GM11168 (cell line): Measurements from ENCODE around the gene EFEMP2.

ENCODE experiments used
- in situ Hi-C: fragments of 300-500 bp; cut with MboI; formaldehyde crosslinking; loops from one replicate; pipeline ENCODE4 v1.12.0; 2022; ENCODE audit warnings: low sequenced_read_pairs; ENCODE audit not compliant: unreplicated experiment

Gene EFEMP2

DNA sequence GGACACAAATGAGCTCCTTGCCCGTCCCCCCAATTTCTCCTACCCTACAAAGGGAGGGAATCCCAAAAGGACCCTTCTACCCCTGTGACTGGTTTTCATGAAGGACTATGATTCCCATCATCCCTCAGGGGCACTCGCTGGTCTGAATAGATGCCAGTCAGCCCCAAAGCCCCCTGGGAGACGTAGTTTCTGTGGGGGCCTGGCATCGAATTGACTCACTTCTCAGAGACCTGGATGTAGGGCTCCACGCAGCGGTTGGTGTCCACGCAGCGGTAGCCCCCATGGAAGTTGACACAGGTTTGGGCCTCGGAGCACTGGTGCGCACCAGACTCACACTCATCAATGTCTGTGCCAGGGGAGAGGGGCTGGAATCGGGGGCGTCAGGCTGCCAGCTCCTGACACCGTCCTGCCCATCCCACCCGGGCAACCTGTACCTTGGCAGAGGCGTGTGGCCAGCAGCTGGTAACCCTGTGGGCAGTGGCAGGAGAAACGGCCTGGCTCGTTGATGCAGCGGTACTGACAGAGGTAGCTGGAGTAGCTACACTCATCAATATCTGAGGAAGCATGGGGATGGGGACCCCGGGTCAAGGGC, 4.4 kb downstream of the EFEMP2 start:
- in situ Hi-C loops: no loop called here

DNA sequence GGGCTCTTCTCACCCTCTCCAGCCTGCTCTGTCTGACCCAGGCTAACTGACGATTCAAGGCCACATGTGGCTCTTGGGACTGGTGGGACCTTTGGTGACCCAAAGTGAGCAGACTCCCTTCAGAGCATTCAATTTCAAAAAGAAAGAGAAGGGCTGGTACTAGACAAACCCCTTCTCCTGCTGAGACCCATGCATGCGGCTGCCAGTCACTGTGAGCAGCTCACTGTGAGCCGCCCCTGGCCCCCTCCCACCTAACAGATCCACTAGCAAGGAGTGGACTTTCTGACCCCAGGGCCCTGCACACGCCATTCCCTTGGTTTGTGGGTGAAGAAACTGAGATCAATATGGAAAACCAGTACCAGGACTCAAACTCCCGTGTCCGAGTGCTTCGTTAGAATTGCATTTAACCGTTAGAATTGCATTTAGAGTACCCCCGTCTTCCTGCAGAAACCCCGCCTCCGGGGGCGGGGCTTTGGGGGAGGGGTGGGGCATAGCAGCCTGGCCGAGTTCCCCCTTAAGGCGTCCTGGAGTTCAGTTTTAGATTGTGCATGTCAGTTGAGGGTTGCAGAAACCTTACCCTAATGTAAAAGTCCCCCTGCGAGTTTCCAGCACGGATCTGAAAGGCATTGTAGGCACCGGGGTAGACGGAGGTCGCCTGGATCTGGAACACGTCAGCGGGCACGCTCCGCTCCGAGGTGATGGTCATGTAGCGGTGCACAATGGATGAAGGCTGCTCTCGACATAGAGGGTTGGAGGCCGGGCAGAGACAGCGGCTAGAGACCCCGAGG, 5.1 kb downstream of the EFEMP2 start:
- in situ Hi-C loops: no loop called here

DNA sequence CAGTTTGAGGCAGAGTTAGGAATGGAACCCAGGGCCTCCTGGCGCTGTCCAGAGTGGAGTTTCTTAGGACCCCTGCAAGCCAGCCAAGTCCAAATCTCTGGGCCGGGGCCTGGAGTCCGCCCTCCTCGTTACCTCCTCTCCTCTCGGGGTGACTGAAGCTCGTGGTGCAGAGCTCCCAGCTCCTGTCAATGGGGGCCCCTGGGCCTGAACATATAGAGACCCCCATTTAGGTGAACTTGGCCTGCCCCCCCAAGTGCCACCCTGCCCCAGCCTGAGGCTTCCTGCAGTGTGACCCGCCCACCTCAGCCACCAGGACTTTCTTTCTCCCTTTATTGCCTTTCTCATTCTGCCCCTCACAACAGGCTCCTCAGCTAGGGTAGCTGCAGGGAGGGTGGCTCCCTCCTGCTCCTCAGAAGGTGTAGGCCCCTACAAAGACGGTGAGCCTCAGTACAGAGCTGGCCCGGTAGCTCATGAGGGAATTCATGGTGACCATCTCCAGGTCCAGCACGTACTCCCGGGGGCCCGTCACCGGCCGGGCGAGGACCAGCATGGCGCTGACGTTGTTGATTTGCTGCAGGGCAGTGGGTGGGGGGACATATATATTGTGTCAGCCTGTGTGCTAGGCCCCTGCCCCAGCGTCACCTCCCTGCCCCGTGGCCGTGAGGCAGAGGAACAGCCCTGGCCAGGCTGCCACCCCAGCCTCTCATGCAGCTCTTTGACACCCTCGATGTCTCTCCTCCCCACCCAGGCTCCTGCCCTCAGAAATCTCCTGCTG, 5.9 kb downstream of the EFEMP2 start:
- in situ Hi-C loops: no loop called here

DNA sequence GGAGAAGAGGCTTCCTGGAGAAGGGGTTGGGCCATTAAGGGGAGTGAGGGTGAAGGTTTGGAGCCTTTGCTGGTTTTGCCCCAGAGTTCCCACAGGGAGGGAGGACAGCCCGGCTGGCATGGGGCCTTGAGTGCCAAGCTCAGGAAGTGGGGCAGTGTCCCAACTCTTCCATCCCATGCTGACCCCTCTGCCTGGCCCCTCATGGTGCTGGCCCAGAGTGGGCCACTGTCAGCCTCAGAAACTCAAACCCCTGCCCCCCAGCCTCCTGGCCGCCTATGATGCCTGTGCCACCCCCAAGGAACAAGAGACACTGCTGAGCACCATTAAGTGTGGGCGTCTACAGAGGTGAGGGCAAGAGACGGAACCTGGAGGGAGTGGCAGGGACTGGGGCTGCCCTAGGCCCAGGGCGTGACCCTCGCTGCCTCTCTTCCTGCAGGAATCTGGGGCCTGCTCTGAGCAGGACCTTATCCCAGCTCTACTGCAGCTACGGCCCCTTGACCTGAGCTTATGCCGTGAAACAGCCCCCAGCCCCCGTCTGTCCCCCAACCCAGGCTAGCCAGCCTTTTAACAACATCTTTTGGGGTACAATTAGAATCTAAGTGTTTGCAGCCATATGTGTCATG, 6.9 kb downstream of the EFEMP2 start:
- in situ Hi-C loops: no loop called here

DNA sequence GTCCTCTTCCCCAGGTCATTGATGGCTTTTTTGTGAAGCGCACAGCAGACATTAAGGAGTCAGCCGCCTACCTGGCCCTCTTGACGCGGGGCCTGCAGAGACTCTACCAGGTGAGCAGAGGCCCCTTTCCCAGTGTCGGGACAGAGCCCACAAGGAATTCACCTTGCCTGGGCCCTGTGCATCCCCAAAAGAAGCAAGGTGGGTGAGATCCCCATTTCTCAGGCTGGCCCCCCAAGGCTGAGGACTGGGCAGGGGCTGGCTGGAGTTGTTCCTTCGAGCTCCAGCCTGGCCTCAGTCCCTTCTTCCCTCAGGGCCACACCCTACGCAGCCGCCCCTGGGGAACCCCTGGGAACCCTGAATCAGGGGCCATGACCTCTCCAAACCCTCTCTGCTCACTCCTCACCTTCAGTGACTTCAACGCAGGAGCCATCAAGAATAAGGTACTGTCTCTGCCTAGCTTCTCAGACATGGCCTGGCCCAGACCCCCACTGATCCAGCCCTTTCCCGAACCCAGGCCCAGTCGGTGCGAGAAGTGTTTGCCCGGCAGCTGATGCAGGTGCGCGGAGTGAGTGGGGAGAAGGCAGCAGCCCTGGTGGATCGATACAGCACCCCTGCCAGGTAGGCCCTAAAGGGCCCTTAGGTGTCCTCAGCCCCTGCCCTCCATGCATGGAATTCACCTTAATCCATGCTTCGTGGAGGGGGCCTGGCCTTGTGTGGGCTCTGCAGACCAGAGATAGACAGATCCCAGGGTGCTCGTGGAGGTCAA, 7.7 kb downstream of the EFEMP2 start:
- in situ Hi-C loops: no loop called here

DNA sequence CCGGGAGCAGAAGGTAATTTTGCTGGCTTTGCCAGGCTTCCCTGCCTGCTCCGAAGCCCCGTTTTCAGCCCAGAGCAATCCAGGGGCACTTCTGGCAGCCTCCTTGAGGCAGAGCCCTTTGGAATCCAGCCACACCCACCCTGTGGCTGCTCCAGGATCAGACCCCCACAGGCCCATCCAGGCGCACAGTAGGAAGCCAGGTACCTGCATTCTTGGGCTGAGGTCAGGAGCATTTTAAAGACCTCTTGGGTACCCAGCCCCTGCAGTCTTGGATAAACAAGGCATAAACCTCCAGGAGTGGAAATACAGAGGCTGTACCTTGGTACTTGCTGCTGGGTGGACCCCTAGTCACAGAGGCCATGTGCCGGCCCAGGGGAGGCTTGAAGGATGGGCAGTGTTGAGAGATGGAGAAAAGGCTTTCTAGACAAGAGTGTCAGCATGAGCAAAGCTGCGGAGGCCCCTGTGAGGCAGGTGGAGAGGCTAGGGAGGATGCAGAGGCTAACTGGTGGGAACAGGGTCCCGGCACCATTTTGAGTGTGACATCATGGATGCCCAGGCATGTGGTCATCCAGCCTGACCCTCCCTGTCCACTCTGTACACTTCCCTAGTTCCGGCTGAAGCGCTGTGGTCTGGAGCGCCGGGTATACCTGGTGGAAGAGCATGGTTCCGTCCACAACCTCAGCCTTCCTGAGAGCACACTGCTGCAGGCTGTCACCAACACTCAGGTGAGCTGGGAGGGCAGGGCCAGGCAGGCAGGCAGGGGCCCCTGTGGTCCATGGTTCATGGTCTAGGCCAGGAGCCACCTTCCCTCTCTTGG, 8.5 kb downstream of the EFEMP2 start:
- in situ Hi-C loops: no loop called here

DNA sequence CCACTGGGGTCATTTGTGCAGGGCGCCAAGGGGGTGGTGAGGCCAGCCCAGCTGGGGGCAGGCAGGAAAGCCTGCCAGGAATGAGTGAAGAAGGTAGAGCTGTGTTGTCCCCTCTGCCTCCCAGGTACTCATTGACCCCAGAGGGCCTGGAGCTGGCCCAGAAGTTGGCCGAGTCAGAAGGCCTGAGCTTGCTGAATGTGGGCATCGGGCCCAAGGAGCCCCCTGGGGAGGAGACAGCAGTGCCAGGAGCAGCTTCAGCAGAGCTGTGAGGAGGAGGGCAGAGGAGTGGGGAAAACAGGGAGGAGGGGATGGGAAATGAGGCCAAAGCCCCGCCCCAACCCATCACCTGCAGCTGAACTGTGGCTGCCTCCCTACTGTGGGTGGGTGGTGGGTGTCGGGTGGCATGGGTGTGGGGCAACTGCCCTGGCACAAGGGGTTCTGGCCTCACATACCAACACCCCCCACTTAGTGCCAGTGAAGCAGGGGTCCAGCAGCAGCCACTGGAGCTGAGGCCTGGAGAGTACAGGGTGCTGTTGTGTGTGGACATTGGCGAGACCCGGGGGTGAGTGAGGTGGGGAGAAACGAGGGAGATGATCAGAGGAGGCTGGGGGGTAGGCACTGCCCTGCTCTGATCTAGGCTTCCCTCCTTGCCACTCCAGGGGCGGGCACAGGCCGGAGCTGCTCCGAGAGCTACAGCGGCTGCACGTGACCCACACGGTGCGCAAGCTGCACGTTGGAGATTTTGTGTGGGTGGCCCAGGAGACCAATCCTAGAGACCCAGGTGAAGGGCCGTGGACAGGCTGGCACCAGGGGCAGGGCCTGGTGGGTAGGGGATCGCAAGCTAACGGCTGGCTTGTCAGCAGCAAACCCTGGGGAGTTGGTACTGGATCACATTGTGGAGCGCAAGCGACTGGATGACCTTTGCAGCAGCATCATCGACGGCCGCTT, 9.4 kb downstream of the EFEMP2 start:
- in situ Hi-C loops: no loop called here

DNA sequence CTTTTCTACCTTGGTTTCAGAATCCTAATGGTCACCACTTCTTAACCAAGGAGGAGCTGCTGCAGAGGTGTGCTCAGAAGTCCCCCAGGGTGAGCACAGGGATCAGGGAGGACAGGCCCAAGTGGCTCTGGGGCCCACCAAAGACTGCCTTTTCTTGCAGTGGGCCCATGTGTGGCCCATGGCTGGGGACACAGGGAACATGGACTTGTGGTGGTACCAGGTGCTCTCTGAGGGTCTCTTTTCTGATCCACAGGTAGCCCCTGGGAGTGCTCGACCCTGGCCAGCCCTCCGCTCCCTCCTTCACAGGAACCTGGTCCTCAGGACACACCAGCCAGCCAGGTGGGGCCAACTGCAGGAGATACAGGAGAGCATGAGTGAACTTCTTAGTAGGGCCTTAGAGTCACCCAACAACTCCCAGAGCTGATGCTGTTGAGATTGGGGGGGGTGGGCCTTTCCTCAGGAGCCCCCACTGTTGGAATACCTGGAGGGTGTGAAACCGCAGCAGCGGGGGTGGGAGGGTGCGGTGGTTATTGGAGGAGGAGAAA, 10.3 kb downstream of the EFEMP2 start:
- in situ Hi-C loops: no loop called here

DNA sequence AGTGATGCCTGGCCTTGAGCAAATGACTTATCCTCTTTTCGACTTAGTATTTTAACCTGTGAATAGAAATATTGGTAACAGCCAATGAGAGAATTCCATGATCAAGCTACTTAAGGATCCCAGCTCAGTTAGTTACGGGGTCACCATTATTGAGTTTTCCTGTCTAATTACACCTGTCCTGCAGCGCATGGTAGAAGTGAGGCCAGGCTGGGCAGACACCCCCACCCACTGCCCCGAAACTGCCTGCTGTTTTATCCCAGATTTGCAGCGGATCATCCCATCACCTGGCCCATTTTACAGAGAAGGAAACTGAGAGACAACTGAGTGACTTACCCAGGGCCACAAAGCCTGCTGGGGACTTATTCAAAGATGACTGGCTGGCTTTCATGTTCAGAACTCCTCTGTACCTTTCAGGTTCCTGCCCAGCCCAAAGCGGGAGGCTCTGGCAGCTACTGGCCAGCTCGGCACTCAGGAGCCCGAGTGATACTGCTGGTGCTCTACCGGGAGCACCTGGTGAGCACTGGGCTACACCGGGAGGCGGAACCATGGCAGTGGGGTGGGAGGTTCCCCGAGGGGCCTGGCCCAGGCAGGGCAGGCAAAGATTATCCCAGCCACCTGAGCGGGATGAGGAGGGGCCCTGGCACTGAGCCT, 10.9 kb downstream of the EFEMP2 start:
- in situ Hi-C loops: no loop called here

DNA sequence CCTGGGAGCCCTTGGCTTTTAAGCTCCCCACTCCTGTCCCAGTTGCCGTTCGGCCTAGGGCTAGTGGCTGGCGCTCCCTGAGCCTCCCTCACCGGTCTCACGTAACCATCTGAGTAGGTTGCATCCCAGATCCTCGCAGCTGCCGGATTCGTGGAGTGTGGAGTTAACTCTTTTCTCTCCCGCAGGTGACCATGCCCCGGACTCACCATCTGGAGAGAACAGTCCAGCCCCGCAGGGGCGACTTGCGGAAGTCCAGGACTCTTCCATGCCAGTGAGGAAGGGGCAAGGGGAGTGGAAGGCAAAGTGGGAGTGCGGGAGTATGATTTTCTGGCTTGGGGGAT, 11.5 kb downstream of the EFEMP2 start:
- in situ Hi-C loops: no loop called here

DNA sequence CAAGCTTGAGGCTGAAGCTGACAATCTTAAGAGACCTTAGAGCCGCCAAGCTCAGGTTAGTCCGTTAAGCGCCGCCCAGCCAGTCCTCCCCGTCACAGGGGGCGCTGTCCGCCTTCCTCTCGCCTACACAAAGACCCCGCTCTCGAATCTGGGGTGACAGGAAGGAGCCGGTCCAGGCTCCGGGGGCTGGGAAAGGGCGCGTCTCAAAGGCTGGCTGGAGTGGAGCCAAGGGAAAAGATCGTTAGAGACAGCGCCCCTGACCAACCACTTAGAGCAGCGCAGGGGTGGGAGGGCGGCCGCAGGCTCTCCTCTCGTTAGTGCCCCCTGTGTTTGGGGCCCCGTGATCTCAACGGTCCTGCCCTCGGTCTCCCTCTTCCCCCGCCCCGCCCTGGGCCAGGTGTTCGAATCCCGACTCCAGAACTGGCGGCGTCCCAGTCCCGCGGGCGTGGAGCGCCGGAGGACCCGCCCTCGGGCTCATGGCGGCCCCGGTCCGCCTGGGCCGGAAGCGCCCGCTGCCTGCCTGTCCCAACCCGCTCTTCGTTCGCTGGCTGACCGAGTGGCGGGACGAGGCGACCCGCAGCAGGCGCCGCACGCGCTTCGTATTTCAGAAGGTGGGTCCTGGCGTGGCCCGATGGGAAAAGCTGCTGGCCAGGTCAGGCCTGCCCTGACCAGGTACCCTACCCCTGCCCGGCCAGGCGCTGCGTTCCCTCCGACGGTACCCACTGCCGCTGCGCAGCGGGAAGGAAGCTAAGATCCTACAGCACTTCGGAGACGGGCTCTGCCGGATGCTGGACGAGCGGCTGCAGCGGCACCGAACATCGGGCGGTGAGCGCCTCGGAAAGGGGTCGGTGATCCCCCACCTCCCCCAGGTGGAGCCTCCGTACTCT, 12.1 kb downstream of the EFEMP2 start, which contains the start of gene MUS81:
MUS81 (plus strand) TSS at position 156 of the 887 bp plus-strand sequence; CDS start at position 477, 321 bp downstream.
- in situ Hi-C loops: no loop called here

DNA sequence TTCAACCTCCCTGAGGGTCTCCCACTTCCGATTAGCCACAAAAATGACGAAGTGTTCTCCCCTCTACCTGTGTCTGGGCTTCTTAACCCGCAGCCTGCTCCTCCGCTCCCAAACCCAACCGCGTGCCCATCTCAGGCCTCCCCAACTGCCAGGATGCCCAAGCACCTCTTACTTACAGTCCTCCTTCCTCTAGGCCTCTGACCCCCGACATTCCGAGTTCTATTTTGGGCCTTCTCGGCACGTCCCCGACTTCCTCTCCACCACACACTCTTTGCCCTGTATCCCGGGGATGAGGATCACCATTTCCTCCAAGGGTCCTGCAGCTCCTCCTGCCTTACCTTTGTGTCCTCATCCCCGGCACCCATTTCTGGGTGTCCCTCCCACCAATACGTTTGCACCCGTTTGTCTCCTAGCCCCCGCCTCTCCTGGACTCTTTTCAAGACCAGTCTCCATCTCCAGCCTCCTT, 12.8 kb downstream of the EFEMP2 start:
- in situ Hi-C loops: no loop called here

DNA sequence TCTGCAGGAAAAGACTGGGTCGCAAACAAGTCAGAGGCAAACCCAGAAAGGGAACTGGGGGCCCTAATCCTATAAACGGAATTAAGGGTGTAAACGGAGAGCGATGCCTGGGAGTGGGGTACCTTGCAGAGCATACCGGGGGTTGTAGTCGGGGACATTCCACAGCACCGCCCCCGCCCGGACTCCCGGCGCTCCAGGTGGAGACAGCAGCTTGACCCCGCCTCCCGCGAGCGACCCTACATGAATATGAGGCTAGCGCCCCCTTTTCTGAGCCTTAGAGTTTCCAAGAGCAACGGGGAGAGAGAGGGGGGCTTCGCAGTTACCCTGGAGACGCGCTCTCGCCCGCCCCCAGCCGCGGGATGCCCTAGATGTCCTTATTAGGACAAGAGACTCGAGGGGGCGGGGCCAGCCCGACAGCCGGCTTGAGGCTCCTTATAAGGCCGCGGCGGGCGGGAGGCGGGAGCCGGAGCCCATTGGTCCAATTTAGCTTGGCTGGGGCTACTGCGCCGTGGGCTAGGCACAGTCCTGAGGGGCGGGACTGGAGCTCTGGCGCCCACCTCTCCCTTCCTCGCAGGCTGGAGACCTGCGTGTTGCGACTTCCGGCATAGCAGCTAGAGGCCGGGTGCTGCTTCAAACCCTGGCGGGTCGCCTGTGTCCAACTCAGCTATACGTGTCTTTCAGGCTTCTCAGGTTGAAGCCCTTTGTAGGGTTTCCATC, 13.3 kb downstream of the EFEMP2 start:
- in situ Hi-C loops: no loop called here

DNA sequence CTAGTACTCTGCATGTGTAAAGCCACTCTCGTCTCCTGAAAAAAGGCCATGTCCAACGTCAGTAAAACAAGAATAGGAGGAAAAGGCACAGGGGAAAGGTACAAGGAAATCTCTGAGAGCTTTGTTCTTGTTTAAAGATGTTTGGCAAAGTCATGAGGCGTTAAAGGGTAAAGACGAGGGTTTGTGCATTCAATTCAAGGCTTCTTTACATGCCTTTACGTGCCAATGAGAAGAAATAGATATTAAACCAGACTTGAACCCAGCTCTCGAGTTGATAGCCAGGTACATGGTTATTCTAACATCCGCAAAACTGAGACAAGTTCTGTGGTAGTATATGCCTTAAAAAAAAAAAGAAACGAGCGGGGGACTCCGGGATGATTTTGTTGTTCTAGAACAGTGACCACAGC, 13.9 kb downstream of the EFEMP2 start:
- in situ Hi-C loops: no loop called here

DNA sequence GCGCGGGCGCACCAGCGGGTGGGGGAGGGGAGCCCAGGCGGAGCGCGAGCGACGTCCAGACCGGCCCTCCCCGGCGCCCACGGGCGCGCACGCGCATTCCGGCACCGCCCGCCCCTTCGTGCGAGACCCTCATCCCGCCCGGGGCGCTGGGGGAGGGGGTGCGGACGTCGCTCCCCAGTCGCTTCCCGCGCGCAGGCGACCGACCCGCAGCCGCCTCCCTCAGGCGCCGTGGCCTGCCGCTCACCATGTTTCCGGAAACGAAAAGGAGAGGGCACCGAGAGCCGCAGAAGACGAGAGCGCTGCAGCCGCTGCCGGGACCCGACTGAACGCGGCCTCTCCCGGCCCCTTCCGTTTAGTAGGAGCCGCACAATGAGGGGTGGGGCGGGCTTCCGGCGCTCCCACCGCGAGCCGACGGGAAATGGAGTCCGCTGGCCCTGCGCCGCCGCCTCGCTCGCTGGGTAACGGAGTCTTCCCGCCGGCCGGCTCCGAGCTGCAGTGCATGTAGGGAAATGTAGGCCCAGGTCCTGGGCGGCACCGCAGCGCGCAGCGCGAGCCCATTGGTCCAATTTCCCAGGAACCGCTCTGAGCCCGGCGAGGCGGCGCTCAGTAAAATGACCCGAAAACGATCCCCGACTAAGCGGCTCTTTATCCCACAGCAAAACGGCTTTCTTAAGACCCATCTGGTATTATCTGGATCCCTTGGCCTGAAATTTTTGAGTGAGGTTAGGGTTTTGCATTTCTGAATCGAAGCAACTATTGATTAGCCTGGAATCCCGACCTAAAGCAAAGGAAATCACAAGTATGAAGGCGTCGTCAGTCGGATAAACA, 14.5 kb downstream of the EFEMP2 start, which contains the start of gene CFL1:
CFL1 (minus strand) TSS at position 328 of the 828 bp plus-strand sequence; CDS start at position 247, 81 bp downstream.
- in situ Hi-C loops: no loop called here
